Lower leg skin (tissue), 3 donors: ENCODE data around the gene SIVA1.

Experiments used
- POLR2A ChIP-seq, 2 donors: fragments of 450-650 bp; IDR thresholded peaks; one replicate each; pipeline ENCODE4 v1.6.1; 2016 to 2017; ENCODE audit warnings: antibody characterized with exemption in 2 of 2, mild to moderate bottlenecking in 1 of 2, moderate library complexity in 1 of 2
- TF ChIP-seq, protein P1 (sequence below), 3 donors: fragments of 450-650 bp; IDR thresholded peaks; one replicate each; pipeline ENCODE4 v1.5.1; 2016; ENCODE audit warnings: antibody characterized with exemption in 3 of 3, mild to moderate bottlenecking in 3 of 3, moderate library complexity in 2 of 3

DNA sequence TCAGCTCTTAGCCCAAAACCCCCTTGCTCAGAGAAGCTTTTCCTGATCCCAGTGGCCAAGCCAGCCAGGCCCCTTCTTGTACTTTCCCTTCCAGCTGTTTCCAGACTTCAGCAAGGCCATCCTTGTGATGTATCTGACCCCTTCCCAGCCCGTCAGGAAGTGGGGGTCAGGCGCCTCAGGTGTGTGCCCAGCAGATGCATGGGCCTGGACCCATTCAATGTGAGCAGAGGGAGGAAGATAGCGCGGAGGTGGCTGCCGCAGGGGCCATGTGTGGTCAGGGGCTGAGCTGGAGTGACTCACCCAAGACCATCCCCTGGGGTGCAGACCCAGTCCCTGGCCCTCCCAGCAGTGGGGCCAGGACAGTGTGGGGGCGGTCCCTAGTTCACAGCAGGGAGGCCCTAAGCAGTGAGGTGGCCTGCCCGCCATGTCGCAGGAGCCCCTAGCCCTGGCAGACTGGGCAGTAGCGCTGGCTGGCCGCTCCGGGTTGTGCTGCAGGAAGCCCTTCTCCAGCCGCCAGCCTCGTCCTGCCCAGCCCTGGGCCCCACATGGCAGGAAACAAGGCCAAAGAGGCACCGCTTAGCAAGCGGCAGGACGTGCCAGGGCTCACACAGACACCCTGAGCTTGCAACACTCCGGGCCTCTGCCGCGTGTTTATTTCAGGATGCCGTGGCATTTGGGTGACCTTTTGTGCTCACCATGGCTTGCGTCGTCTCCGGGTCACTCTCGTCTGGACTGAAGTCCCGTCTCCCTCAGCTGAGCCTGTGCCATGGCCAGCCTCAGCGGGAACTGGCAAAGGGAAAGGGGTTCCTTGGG, 16.9 kb upstream of the SIVA1 start:
- no peak for TF ChIP-seq POLR2A (IDR thresholded peaks at IDR 0.05)
- TF ChIP-seq, protein P1, sequence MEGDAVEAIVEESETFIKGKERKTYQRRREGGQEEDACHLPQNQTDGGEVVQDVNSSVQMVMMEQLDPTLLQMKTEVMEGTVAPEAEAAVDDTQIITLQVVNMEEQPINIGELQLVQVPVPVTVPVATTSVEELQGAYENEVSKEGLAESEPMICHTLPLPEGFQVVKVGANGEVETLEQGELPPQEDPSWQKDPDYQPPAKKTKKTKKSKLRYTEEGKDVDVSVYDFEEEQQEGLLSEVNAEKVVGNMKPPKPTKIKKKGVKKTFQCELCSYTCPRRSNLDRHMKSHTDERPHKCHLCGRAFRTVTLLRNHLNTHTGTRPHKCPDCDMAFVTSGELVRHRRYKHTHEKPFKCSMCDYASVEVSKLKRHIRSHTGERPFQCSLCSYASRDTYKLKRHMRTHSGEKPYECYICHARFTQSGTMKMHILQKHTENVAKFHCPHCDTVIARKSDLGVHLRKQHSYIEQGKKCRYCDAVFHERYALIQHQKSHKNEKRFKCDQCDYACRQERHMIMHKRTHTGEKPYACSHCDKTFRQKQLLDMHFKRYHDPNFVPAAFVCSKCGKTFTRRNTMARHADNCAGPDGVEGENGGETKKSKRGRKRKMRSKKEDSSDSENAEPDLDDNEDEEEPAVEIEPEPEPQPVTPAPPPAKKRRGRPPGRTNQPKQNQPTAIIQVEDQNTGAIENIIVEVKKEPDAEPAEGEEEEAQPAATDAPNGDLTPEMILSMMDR (IDR thresholded peaks at IDR 0.05): no peak
